Mesenchymal stem cell (in vitro differentiated cells and primary cell): ENCODE data around the gene ARID3B.

Experiments
- DNase-seq: peaks from one replicate; pipeline ENCODE4 v3.0.0-alpha.2; 2013
- H2AFZ ChIP-seq: one replicate; pipeline ENCODE4 v1.6.1; 2013; ENCODE audit warnings: low read depth, mild to moderate bottlenecking, control low read depth, inconsistent platforms, low read length, moderate library complexity
- H2AK5ac ChIP-seq: 2 replicates; pipeline ENCODE4 v1.6.1; 2013; ENCODE audit warnings: low read length, moderate library complexity, mild to moderate bottlenecking, inconsistent platforms; ENCODE audit not compliant: severe bottlenecking
- H2BK120ac ChIP-seq: one replicate; pipeline ENCODE4 v1.6.1; 2013; ENCODE audit warnings: low read depth, mild to moderate bottlenecking, inconsistent platforms, low read length, moderate library complexity
- H2BK12ac ChIP-seq, 2 experiments: one replicate each; pipeline ENCODE4 v1.6.1; 2013; ENCODE audit warnings: inconsistent platforms in 2 of 2, low read length in 2 of 2, mild to moderate bottlenecking in 2 of 2, moderate library complexity in 2 of 2, control low read depth in 1 of 2
- H2BK15ac ChIP-seq: one replicate; pipeline ENCODE4 v1.6.1; 2013; ENCODE audit warnings: mild to moderate bottlenecking, low read depth, inconsistent platforms; ENCODE audit not compliant: poor library complexity, severe bottlenecking
- H2BK5ac ChIP-seq: 2 replicates; pipeline ENCODE4 v1.6.1; 2013; ENCODE audit warnings: low read depth, mild to moderate bottlenecking, low read length, control low read depth, inconsistent platforms; ENCODE audit not compliant: poor library complexity, severe bottlenecking
- H3K14ac ChIP-seq, 2 experiments: one replicate each; pipeline ENCODE4 v1.6.1; 2013; ENCODE audit warnings: inconsistent platforms in 2 of 2, low read length in 2 of 2, control low read depth in 1 of 2, mild to moderate bottlenecking in 1 of 2, moderate library complexity in 1 of 2
- H3K18ac ChIP-seq, 2 experiments: one replicate each; pipeline ENCODE4 v1.6.1; 2013; ENCODE audit warnings: inconsistent platforms in 2 of 2, low read length in 2 of 2, control low read depth in 1 of 2, low read depth in 1 of 2, mild to moderate bottlenecking in 1 of 2
- H3K23ac ChIP-seq, 2 experiments: one replicate each; pipeline ENCODE4 v1.6.1; 2013; ENCODE audit warnings: inconsistent platforms in 2 of 2, low read length in 2 of 2, mild to moderate bottlenecking in 2 of 2, moderate library complexity in 2 of 2, control low read depth in 1 of 2
- H3K27ac ChIP-seq: 2 replicates; pipeline ENCODE4 v1.5.1; 2013; ENCODE audit warnings: mild to moderate bottlenecking, moderate library complexity, low read length, control low read depth, inconsistent platforms; ENCODE audit not compliant: poor library complexity, severe bottlenecking
- H3K27me3 ChIP-seq, 2 experiments: 2 replicates each; pipeline versions ENCODE4 v1.6.1 to v1.7.0; 2013; ENCODE audit warnings: low read length in 2 of 2, mild to moderate bottlenecking in 2 of 2, moderate library complexity in 2 of 2, control low read depth in 1 of 2, inconsistent platforms in 1 of 2; ENCODE audit not compliant: control insufficient read depth in 1 of 2, insufficient read depth in 1 of 2
- H3K36me3 ChIP-seq, 2 experiments: 2 replicates each; pipeline versions ENCODE4 v1.6.1 to v1.7.0; 2013; ENCODE audit warnings: low read length in 2 of 2, control low read depth in 1 of 2, inconsistent platforms in 1 of 2, low read depth in 1 of 2, mild to moderate bottlenecking in 1 of 2; ENCODE audit not compliant: insufficient read depth in 2 of 2, control insufficient read depth in 1 of 2
- H3K4ac ChIP-seq, 2 experiments: one replicate each; pipeline ENCODE4 v1.6.1; 2013; ENCODE audit warnings: inconsistent platforms in 2 of 2, low read length in 2 of 2, mild to moderate bottlenecking in 2 of 2, moderate library complexity in 2 of 2, control low read depth in 1 of 2, low read depth in 1 of 2
- H3K4me1 ChIP-seq: 2 replicates; pipeline ENCODE4 v1.6.1; 2013; ENCODE audit warnings: low read depth, low read length, control low read depth; ENCODE audit not compliant: control insufficient read depth, insufficient read depth
- H3K4me2 ChIP-seq: 2 replicates; pipeline ENCODE4 v1.6.1; 2013; ENCODE audit warnings: low read length, mild to moderate bottlenecking, inconsistent platforms; ENCODE audit not compliant: poor library complexity, severe bottlenecking
- H3K4me3 ChIP-seq, 2 experiments: 2 replicates each; pipeline versions ENCODE4 v1.5.1 to v1.7.0; 2013; ENCODE audit warnings: low read length in 2 of 2, mild to moderate bottlenecking in 2 of 2, control low read depth in 1 of 2, low read depth in 1 of 2; ENCODE audit not compliant: insufficient read depth in 1 of 2
- H3K79me1 ChIP-seq: replicated peaks from 2 replicates; pipeline ENCODE4 v1.6.1; 2013; ENCODE audit warnings: mild to moderate bottlenecking, control low read depth, low read length, inconsistent platforms; ENCODE audit not compliant: poor library complexity, severe bottlenecking
- H3K9ac ChIP-seq: 2 replicates; pipeline ENCODE4 v1.7.0; 2013; ENCODE audit warnings: mild to moderate bottlenecking, low read length, moderate library complexity
- H3K9me3 ChIP-seq: 2 replicates; pipeline ENCODE4 v1.7.0; 2013; ENCODE audit warnings: mild to moderate bottlenecking, low read length; ENCODE audit not compliant: control insufficient read depth
- H4K8ac ChIP-seq: one replicate; pipeline ENCODE4 v1.6.1; 2013; ENCODE audit warnings: inconsistent platforms, mild to moderate bottlenecking, low read length, moderate library complexity
- H4K91ac ChIP-seq: one replicate; pipeline ENCODE4 v1.6.1; 2013; ENCODE audit warnings: mild to moderate bottlenecking, low read length, inconsistent platforms
- WGBS: methylation state at CpG from one replicate; pipeline ENCODE4 v1.1.7; 2013; ENCODE audit warnings: mixed read lengths; 5-methylcytosine and 5-hydroxymethylcytosine counted together

The ARID3B gene

DNA sequence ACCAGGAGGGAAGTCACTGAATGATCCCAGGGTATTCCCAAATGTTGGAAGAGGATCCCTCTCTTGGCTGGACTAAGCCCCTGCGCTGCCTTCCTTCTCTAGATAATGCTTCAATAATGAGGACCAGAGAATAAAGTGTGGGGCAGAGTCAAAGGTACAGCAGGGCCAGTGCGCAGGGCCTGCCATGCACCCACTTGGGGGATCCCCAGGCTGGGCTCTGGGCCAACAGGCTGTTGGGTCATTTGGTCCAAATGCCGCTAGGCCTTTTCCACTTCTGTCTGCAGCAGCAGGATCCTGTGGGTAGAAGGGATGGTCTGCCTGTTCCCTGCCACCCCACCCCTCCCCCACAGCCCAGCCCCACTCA lies 68.9 kb downstream of the ARID3B start:
- no peak overlapping the region for H3K27ac ChIP-seq
- H2BK15ac ChIP-seq = no peak overlapping the region
- H3K4me1 ChIP-seq = peaks cover 3% of the 10 kb centered on the region
- H2BK5ac ChIP-seq = no peak overlapping the region
- WGBS = 91% methylated on average over 2 of the region's 3 CpGs
- H3K27me3 ChIP-seq = peaks cover 49 to 57% of the 10 kb centered on the region in 2 experiments
- DNase-seq = no peak
- H2AFZ ChIP-seq = no peak overlapping the region
- no peak overlapping the region for H3K4me3 ChIP-seq
- H2BK12ac ChIP-seq = no peak overlapping the region
- H3K9ac ChIP-seq = no peak overlapping the region
- H3K79me1 ChIP-seq = no peaks in the 10 kb centered on the region
- H3K14ac ChIP-seq = no peak overlapping the region
- no peaks in the 10 kb centered on the region for H3K9me3 ChIP-seq
- H4K91ac ChIP-seq = no peak overlapping the region
- H3K23ac ChIP-seq = no peak overlapping the region
- no peak overlapping the region for H2AK5ac ChIP-seq
- no peak overlapping the region for H4K8ac ChIP-seq
- no peak overlapping the region for H3K4ac ChIP-seq
- H3K18ac ChIP-seq = no peak overlapping the region
- no peak overlapping the region for H2BK120ac ChIP-seq
- no peak overlapping the region for H3K4me2 ChIP-seq
- no peaks in the 10 kb centered on the region for H3K36me3 ChIP-seq

DNA sequence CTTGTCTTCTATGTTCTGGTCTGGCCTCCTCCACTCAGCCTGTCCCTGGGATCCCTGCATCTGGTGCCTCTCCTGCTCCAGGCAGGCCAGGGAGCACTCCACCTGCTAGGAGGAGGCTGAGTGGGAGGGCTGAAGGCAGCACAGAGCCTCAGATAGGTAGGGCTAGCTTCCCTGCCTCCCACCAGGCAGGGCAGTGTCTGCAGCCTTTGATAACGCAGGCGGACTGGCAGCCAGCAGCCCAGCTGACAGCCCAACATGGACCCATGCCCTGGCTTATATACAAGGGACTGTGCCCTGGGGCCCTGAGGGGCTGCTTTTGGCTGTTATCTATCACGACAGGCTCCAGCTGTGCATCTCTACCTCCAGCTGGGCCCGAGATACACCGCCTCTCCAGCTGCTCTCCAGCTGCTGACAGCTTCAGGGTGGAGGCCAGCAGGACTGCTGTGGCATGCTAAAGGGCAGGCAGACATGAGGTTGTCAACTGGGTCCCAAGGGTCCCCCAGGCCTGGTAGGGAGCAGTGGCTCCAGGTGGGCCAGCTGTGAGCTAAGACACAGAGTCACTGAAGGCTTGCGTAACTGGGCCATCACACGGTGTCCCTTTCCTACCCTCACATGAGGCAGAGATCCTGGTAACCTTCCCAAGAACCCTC lies 69.4 kb downstream of the ARID3B start:
- Histone ChIP-seq H3K36me3 (no peaks in the 10 kb centered on the region), H3K14ac (no peak overlapping the region), H3K4me3 (no peak overlapping the region), H2BK12ac (no peak overlapping the region), H3K23ac (no peak overlapping the region), H3K18ac (no peak overlapping the region), H3K27ac (no peak overlapping the region), H4K91ac (no peak overlapping the region), H3K4me1 (peaks cover 3% of the 10 kb centered on the region), H3K4me2 (no peak overlapping the region), H2AFZ (no peak overlapping the region), H3K4ac (no peak overlapping the region), H2BK15ac (no peak overlapping the region), H2BK120ac (no peak overlapping the region), H2BK5ac (no peak overlapping the region), H4K8ac (peak overlapping the region; percentile 31), H3K9ac (no peak overlapping the region), H3K27me3 (peaks cover 49 to 57% of the 10 kb centered on the region in 2 experiments), H2AK5ac (no peak overlapping the region), H3K9me3 (no peaks in the 10 kb centered on the region), H3K79me1 (no peaks in the 10 kb centered on the region)
- DNase-seq = peak; percentile 46
- WGBS = 50% methylated on average over 7 of the region's 7 CpGs

DNA sequence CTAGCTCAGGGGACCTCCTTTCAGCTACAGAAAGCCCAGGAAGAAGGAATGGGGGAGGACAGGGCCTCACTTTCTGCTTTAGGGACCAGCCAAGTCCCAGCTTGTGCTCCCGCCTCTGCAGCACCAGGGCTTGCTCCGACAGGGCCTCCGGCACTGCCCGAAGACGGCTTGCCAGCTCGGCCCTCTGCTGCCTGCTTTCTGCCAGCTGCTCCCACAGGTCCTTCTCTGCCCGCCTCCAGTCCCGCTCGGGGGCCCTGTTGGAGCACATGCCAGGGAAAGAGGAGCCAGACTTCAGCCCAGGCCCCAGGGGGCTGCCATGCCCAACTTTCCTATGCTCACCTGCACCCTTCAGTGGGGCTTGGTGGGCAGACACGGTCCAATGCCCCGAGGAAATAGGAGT lies 70.3 kb downstream of the ARID3B start:
- WGBS = 93% methylated on average over 11 of the region's 11 CpGs
- no peak overlapping the region for H3K14ac ChIP-seq
- no peak overlapping the region for H2AK5ac ChIP-seq
- no peak overlapping the region for H4K91ac ChIP-seq
- no peak overlapping the region for H3K4ac ChIP-seq
- no peak for DNase-seq
- no peak overlapping the region for H3K23ac ChIP-seq
- no peak overlapping the region for H2BK12ac ChIP-seq
- no peak overlapping the region for H3K4me2 ChIP-seq
- no peak overlapping the region for H2BK120ac ChIP-seq
- no peak overlapping the region for H2AFZ ChIP-seq
- no peak overlapping the region for H3K9ac ChIP-seq
- no peak overlapping the region for H3K27ac ChIP-seq
- H3K9me3 ChIP-seq = no peaks in the 10 kb centered on the region
- H3K79me1 ChIP-seq = no peaks in the 10 kb centered on the region
- peaks cover 49 to 57% of the 10 kb centered on the region in 2 experiments for H3K27me3 ChIP-seq
- no peak overlapping the region for H2BK15ac ChIP-seq
- peaks cover 3% of the 10 kb centered on the region for H3K4me1 ChIP-seq
- H3K36me3 ChIP-seq = no peaks in the 10 kb centered on the region
- no peak overlapping the region for H4K8ac ChIP-seq
- no peak overlapping the region for H2BK5ac ChIP-seq
- no peak overlapping the region for H3K18ac ChIP-seq
- no peak overlapping the region for H3K4me3 ChIP-seq

DNA sequence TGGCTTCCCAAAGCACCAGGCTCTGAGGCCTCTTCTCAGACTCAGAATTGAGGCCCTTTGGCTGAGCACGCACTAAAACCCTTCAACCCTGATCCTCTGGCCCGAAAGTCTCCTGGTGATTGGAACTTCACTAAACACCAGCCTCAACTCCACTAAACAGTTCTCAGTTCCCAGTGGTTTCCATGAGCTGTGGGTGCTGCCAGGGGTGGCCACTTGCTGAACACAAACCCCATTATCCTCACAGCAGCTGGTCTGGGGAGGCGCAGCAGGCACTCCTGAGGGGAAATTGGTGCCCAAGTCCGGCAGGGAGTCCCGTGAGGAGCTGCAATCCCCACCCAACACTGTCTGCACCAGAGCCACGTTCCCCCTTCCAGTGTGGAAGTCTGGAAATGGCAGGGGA lies 70.8 kb downstream of the ARID3B start:
- Histone ChIP-seq H2AFZ (no peak overlapping the region), H3K18ac (no peak overlapping the region), H3K27ac (no peak overlapping the region), H3K9me3 (no peaks in the 10 kb centered on the region), H2BK15ac (no peak overlapping the region), H3K23ac (no peak overlapping the region), H3K79me1 (no peaks in the 10 kb centered on the region), H3K9ac (no peak overlapping the region), H2BK5ac (no peak overlapping the region), H2BK120ac (no peak overlapping the region), H4K8ac (no peak overlapping the region), H3K4me1 (peaks cover 6% of the 10 kb centered on the region), H3K4me3 (no peak overlapping the region), H3K36me3 (no peaks in the 10 kb centered on the region), H2BK12ac (no peak overlapping the region), H3K4ac (no peak overlapping the region), H4K91ac (no peak overlapping the region), H3K4me2 (no peak overlapping the region), H3K14ac (no peak overlapping the region), H3K27me3 (peaks cover 47 to 57% of the 10 kb centered on the region in 2 experiments), H2AK5ac (no peak overlapping the region)
- 96% methylated on average over 3 of the region's 6 CpGs for WGBS
- DNase-seq = no peak
